ENCODE data around the gene DRGX.
A peak's percentile ranks its signal among the peaks of the same experiment; 100 is the strongest.

DRGX gene

GRCh38 chr10:49335364-49335972, 60.4 kb downstream of the DRGX start:
- no peak for DNase-seq (ENCODE audit: low spot score)

DNA sequence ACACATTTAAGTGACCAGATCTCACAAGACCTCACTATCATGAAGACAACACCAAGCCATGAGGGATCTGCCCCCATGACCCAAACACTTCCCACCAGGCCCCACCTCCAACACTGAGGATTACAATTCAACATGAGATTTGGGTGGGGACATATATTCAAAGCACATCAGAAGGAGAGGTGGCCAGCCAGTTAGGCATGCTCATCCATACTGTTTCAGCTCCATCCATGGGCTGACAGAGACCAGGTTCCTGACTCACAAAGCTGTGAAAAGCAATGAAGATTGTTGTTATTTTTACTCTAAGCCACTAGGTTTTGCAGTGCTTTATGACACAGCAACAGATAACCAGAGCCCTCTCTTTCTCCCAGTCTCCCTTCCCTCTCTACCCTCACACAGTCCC, 60.9 kb downstream of the DRGX start:
- no peak for DNase-seq (ENCODE audit: low spot score)

DNA sequence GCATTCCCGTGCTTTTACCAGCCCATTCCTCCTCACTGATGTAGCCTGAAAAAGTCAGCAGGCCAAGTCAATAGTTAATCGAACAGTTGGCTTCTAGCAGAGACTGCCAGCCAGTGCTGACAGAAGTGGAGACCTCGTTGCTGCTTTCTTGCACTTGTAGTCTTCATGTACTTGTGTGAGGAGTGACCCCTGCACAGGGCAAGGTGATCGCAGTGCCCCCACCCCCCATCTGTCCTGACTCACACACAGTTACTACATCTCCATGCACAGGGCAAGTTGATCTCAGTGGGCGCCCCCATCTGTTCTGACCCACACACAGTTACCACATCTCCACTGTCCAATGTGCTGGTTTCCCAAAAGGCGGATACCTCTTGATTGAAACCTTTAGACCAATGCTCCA, 62.7 kb downstream of the DRGX start:
- no peak for DNase-seq (ENCODE audit: low spot score)

DNA sequence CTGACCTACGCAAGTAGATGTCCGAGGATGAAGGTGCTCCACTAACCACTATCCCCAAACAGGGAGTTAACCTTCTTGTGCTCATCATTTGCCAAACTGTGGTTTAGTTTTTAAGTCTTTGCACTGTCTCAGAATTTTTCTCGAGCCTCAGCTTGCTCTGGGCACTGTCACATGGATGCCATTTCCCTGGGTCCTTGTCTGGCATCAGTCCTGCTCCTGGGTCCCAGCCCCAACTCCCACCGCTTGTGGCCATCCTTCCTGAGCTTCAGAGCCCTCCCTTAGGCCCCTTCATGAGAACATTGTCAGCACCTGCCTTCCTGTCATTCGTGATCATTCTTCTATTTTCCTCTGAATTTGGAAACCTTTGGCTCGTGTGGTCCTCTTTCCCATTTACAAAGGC, 63.1 kb downstream of the DRGX start:
- DNase-seq (ENCODE audit: low spot score), result no peak

- DNase-seq (ENCODE audit: low spot score), result no peak
Measured at GRCh38 chr10:49332333-49332732, 63.6 kb downstream of the DRGX start.

- DNase-seq (ENCODE audit: low spot score), result no peak
Measured at GRCh38 chr10:49331431-49331830, 64.5 kb downstream of the DRGX start.

- no peak for DNase-seq (ENCODE audit: low spot score)
Measured at GRCh38 chr10:49330127-49330665, 65.7 kb downstream of the DRGX start.

DNA sequence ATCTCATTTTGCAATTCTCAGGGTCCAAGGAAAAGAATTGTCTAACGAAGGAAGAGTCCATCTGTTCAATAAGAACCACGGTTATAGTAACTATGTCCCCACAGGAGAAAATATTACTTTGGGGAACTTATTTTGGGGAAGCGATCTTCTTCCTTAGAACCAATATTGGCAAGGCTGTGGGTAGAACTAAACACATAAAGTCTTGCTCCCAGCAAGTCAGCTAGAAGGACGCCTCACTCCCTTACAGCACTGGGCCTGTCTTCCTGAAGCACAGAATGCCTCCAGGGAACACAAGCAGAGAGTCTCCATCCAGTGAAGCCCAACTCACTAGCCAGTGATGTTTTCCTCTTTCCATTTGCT, 66.8 kb downstream of the DRGX start:
- DNase-seq (ENCODE audit: low spot score), result peak; percentile 26

GRCh38 chr10:49328401-49329145, 67.3 kb downstream of the DRGX start:
- no peak for DNase-seq (ENCODE audit: low spot score)

DNA sequence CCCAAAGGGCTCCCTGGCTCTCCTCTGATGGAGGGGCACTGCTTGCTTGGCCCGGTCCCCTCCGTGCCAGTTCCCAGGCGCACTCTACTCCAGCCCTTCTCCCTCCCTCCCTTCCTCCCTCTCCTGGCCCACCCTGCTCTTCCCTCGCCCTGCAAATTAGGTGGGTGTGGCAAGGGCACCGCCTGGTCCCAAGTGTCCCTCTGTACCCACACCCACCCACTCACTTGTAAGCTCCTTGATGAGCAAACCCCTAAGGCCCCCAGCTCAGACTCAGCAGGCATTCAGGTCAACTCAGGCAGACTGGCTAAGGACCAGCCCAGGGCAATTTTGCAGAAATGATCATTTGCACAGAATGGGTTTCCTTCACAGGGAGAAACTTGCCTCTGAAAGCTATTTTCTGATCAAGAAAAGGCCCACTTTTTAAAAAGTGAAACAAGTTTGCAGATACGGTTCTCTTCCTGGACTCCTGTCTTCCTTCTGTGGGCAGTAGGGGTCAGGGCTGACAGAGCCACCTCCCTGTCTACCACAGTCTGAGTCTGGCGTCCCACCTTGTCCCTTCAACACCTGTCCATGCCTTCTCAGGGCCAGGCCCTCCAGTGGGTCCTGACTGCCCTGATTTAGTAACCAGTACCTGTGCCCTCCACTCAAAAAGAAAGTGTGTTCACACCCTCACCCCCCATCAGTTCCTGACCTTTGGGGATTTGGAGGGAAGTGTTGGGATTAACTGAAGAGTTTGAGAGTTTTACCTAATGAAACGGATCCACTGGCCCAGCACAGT, 68.7 kb downstream of the DRGX start:
- DNase-seq (ENCODE audit: low spot score), result no peak

GRCh38 chr10:49325916-49326783, 69.7 kb downstream of the DRGX start:
- DNase-seq (ENCODE audit: low spot score), result no peak

DNA sequence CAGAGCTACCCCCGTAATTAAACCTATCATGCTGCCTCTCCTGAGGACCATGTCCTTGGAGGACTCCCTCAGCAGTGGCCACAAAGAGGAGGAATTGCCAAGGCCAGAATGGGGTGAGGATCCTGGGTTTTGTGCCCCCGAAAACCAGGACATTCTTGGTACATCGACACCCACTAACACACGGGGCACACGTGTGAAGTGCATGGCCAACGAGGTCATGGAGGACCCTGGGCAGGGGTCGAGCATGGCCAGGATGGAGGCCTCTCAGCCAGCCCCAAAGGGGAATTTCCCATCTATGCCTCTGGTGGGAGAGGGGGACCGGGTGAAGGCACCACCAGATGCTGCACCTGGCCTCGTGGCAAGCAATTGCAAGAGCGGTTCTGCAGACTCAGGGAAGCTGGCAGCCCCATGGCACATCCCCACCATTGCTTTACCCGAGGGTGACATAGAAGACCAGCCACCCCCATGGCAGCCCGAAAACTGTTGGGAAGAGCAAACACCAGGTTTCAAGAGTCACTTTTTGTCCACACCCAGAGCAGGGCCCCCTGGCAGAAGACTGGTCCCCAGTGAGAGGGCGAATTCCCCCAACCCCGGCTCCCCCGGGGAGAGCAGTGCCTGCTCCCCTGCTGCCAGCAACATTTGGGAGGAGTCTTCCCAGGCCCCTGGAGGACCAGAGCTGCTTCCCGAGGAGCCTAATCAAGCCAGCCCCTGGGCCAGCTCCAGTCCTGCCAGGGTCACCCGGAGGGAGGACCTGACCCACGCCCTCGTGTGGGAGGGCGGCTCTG, 70.6 kb downstream of the DRGX start:
- DNase-seq (ENCODE audit: low spot score), result no peak

DNA sequence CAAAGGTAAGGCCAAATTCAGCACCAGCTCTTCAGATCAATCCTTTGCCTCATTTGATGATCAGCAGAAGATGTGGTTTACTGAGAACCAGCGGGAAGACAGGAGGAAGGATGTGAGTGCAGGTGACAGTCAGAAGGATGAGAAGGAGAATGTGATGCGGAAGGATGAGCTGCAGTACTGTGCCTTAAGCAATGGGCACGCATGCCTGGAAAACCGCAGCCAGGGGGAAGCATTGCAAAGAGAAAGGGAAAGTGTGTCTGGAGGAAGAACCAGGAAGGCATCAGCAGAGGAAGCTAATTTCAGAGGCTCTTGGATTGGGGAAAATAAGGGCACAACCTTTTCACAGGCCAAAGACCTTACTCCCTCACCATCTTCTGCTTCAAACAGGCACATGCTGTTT, 71.2 kb downstream of the DRGX start:
- DNase-seq (ENCODE audit: low spot score), result no peak

GRCh38 chr10:49323896-49324270, 72.0 kb downstream of the DRGX start:
- no peak for DNase-seq (ENCODE audit: low spot score)

DNA sequence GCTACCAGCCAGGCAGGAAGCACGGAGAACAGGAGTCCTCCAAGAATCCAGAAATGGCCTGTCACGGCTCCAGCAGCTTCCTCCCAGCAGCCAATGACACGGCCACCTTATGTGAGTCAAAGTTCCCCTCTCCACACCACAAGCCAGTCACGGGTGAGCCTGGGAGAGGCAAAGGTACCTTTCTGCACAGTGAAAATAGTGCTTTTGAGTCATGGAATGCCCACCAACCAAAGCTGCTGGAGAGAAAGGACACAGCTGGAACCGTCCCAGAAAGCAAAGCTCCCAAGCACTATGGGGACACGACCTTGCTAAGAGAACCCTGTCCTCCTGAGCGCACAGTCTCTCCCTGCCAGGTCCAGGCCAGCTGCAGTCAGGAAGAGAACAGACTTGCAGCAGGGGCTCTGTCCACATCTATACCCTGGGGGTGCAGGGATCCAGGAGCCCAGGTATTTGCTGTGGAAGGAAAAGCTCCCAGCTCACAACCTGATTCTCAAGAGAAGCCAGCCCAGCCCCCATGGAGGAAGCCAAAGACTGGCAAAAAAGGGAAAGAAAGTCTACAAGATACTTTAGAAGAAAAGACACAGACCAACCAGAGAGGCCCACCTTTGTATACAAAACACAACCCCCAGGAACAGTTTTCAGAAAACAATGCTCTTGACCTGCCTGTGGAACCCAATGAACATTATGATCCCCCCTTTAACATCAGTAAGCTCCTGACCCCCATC, 72.6 kb downstream of the DRGX start:
- no peak for DNase-seq (ENCODE audit: low spot score)

- no peak for DNase-seq (ENCODE audit: low spot score)
Measured at GRCh38 chr10:49322371-49323170, 73.3 kb downstream of the DRGX start.

DNA sequence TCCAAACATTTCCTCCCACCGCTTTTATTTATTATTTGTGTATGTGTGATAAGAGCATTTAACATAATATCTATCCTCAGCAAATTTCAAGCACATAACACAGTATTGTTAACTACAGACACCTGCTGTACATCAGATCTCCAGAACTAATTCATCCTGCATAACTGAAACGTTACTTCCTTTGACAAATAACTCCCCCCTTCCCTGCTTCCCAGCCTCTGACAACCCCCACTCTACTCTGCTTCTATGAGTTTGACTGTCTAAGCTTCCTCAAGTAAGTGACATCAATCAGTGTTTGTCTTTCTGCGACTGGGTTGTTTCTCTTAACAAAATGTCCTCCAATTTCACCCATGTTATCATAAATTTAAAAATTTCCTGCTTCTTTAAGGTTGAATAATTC, 74.9 kb downstream of the DRGX start:
- DNase-seq (ENCODE audit: low spot score), result no peak

DNA sequence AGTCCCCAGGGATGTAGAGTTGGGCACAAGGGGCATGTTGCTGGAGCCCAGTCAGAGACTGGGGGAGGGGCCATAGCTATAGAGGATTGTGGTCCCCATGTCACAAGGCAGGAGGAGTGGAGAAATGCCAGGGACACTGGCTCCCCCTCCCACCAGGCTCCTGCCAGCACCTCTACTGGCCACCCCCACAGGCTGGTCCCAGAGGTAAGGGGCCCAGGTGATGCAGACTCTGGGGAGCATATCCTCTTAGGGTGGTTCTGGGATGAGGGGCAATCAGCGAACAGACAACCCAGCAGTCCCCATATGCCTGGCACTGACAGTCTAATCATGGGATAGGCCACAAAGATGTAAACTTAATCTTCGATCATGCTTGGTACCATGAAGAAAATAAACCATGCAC, 75.7 kb downstream of the DRGX start:
- no peak for DNase-seq (ENCODE audit: low spot score)

- no peak for DNase-seq (ENCODE audit: low spot score)
Measured at GRCh38 chr10:49319206-49319605, 76.7 kb downstream of the DRGX start.

- no peak for DNase-seq (ENCODE audit: low spot score)
Measured at GRCh38 chr10:49318755-49319154, 77.1 kb downstream of the DRGX start.
